NCI-H2196 (cell line): ENCODE results near the gene CRBN.

ENCODE experiments used
- DNase-seq: peaks from one replicate; lab custom pipeline; 2025; ENCODE audit not compliant: unreplicated experiment; lab: John Stamatoyannopoulos, UW

The CRBN gene

GRCh38 chr3:3110749-3111361, 68.6 kb downstream of the CRBN start:
- no peak for DNase-seq

DNA sequence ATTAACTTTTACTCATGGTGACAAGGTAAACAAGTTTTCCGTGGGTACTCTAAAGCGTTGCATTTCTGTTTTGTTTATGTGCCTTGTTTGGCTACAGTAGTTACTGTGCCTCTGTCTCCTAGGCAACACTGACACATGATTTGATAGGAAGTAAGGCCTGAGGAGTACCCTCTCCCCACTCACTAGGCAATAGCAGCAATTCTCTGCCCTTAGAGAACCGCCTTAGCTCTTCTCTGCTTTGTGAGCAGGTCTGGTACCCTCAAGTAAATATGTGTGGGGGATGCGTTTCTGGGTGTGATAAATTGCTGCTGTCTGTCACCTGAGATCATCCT, 69.2 kb downstream of the CRBN start, which contains the start of gene IL5RA:
IL5RA (minus strand) TSS at position 76 of the 332 bp plus-strand sequence. CDS start 5,390 bp downstream, outside the sequence.
- peak; percentile 1 for DNase-seq

DNA sequence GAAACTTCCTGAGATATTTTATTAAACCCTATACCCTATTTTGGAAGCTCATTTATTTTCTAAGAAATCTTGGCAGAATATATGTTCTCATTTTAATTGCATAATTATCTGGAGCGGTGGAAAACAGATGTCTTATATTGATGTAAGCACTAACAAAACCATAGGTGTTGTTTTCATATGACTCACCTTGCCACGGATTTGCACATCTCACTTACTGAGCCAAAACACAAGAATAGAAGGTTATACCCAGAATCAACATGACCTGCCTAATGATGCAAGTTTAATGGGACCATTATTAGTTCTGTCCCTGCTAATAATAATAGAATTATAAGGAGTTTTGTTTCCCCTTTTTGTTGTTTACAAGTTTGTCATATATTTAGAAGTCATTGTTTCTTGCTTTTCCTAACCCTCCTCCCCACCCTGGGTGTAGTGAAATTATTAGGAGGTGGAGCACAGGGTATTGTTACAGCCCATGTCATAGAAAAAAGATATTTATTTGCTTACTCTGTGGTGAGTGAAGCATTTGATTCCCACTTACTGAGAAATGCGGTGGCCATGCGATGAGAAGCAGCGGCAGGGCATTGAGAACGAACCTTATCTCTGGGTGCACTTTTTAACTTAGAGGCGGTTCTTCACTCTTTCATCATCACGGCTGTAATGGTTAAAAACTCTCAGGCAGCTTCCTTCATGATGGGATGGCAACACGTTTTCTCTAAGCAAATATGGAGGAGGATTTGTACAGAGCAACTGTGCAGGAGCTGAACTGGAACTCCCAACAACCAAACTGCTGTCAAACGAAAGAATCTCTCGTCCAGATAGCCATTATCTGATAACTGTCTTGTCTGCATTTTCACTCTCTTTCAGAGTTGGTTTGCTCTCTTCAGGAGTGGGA, 69.8 kb downstream of the CRBN start:
- DNase-seq: no peak

- no peak for DNase-seq
Observed at GRCh38 chr3:3107858-3108257, 71.6 kb downstream of the CRBN start.

GRCh38 chr3:3107181-3107580, 72.3 kb downstream of the CRBN start:
- no peak for DNase-seq

- DNase-seq: no peak
Observed at GRCh38 chr3:3105815-3106214, 73.7 kb downstream of the CRBN start.

- DNase-seq: no peak
Observed at GRCh38 chr3:3105246-3105645, 74.2 kb downstream of the CRBN start.

- DNase-seq: no peak
Observed at GRCh38 chr3:3102751-3103150, 76.7 kb downstream of the CRBN start.

GRCh38 chr3:3101660-3102458, 77.6 kb downstream of the CRBN start:
- no peak for DNase-seq
